GM12891 (cell line): ENCODE data around the gene SRSF12.

Source experiments
- DNase-seq: peaks from one replicate; pipeline ENCODE4 v3.0.0; 2011; ENCODE audit warnings: low spot score; ENCODE audit not compliant: insufficient read length
- FAIRE-seq: peaks from 2 replicates; lab custom pipeline; 2011; peaks lifted over from hg19 to GRCh38; lab: Jason Lieb, UNC
- PAX5 ChIP-seq: IDR thresholded peaks from 2 replicates; pipeline ENCODE4 v1.6.1; 2011; ENCODE audit warnings: low read length, moderate library complexity, mild to moderate bottlenecking; ENCODE audit not compliant: insufficient read depth, severe bottlenecking
- POLR2A ChIP-seq: IDR thresholded peaks from 2 replicates; pipeline ENCODE4 v1.6.1; 2011; ENCODE audit warnings: low read depth, low read length, control low read depth
- POLR2AphosphoS5 ChIP-seq: IDR thresholded peaks from 2 replicates; pipeline ENCODE4 v1.6.1; 2011; ENCODE audit warnings: low read depth, low read length, control low read depth
- POU2F2 ChIP-seq: IDR thresholded peaks from 2 replicates; pipeline ENCODE4 v1.6.1; 2011; ENCODE audit warnings: low read depth, mild to moderate bottlenecking, control low read depth, low read length, moderate library complexity
- SPI1 ChIP-seq: IDR thresholded peaks from 2 replicates; pipeline ENCODE4 v1.6.1; 2011; ENCODE audit warnings: low read depth, low read length, control low read depth
- TAF1 ChIP-seq: IDR thresholded peaks from 2 replicates; pipeline ENCODE4 v1.6.1; 2011; ENCODE audit warnings: low read depth, low read length, control low read depth

SRSF12 gene

GRCh38 chr6:89145956-89146717, 28.3 kb upstream of the SRSF12 start, which contains the start of gene PM20D2:
Gene PM20D2 (plus strand): TSS chr6:89146055. CDS start chr6:89146145, 90 bp downstream.
- FAIRE-seq (peak; percentile 94), DNase-seq (peak; percentile 73)
- TF ChIP-seq SPI1 (no peak), TAF1 (peak; percentile 22; the same call in 1 of the 2 replicates), POU2F2 (0 out of 2 replicates have a peak, but pooled peaks have one; percentile 18)

- FAIRE-seq (peak; percentile 9), DNase-seq (peak; percentile 37)
- TF ChIP-seq POLR2A (no peak), POLR2AphosphoS5 (no peak), POU2F2 (no peak), TAF1 (no peak), PAX5 (no peak), SPI1 (no peak)
Measured at GRCh38 chr6:89145091-89145955, 27.5 kb upstream of the SRSF12 start.

GRCh38 chr6:89144354-89144906, 26.6 kb upstream of the SRSF12 start:
- DNase-seq (peak; percentile 28), FAIRE-seq (peak; percentile 92)
- TF ChIP-seq SPI1: no peak
- peak; percentile 73; the same call in 1 of the 2 replicates for TF ChIP-seq POU2F2

- FAIRE-seq (peak; percentile 16), DNase-seq (no peak)
- TF ChIP-seq SPI1: no peak
- no peak for TF ChIP-seq POLR2A
- no peak for TF ChIP-seq PAX5
- no peak for TF ChIP-seq POU2F2
Measured at GRCh38 chr6:89140347-89141156, 22.7 kb upstream of the SRSF12 start.

GRCh38 chr6:89139509-89140346, 21.9 kb upstream of the SRSF12 start:
- DNase-seq (no peak), FAIRE-seq (no peak)
- TF ChIP-seq POLR2AphosphoS5 (no peak), PAX5 (no peak), POLR2A (no peak), SPI1 (no peak), POU2F2 (no peak), TAF1 (no peak)

- DNase-seq (no peak), FAIRE-seq (no peak)
- TF ChIP-seq POLR2AphosphoS5: no peak
Measured at GRCh38 chr6:89138173-89138572, 20.3 kb upstream of the SRSF12 start.

GRCh38 chr6:89134723-89135122, 16.9 kb upstream of the SRSF12 start:
- DNase-seq (no peak), FAIRE-seq (no peak)
- TF ChIP-seq TAF1: no peak
- TF ChIP-seq PAX5: no peak
- TF ChIP-seq POU2F2: no peak
- no peak for TF ChIP-seq SPI1
- TF ChIP-seq POLR2A: no peak
- TF ChIP-seq POLR2AphosphoS5: no peak

GRCh38 chr6:89133981-89134380, 16.1 kb upstream of the SRSF12 start:
- no peak for TF ChIP-seq POU2F2
- TF ChIP-seq POLR2AphosphoS5: no peak
- no peak for TF ChIP-seq PAX5
- TF ChIP-seq TAF1: no peak
- no peak for TF ChIP-seq SPI1
- TF ChIP-seq POLR2A: no peak
- DNase-seq (no peak), FAIRE-seq (no peak)

- no peak for FAIRE-seq
- TF ChIP-seq SPI1 (no peak), POLR2AphosphoS5 (no peak), POU2F2 (no peak), POLR2A (no peak), PAX5 (no peak), TAF1 (no peak)
- DNase-seq: no peak
Measured at GRCh38 chr6:89132057-89132456, 14.2 kb upstream of the SRSF12 start.
